A204.1 (cell line): Measurements from ENCODE around the gene ABHD4.
"Not testable (repeated sequence)": the region's sequence is repeated elsewhere in the genome, so short reads cannot be mapped to it uniquely, and the experiment has no call there.

Source experiments
- FAIRE-seq: peaks from 2 replicates; lab custom pipeline; 2012; peaks lifted over from hg19 to GRCh38; lab: Jason Lieb, UNC

ABHD4 gene

DNA sequence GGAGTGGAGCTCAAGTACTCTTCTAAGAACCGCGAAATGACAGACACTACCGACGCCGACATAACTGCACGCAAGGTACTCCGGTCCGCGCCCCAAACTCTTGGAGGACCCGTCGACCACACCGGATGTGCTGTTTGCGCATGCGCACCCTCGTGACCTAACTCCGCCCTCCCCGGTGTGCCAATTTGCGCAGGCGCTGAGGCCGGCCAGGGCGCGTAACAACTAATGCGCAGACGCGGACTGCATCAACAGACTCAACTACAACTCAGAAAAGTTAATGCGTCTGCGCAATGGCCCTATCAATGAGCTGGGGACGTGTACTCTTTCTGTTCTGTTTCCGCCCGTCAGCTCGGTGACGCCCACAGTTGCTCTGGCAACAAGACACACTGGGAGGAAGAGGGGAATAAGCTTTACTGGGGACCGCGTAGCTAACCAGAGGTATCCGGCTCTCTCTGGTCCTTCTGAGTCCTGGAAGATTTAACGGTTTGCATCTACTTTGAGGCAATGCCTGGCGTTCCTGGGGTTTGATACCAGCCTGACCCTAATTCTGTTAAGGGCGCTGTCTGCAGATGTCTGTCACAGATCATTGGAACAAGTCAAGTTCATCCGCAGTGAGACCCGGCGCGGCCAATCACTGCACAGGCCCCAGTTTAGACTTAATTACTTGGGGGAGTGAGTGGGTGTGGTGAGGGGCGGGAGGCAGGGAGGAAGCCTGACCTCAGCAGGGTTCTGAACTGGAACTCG lies 8.8 kb upstream of the ABHD4 start, which contains the start of gene DAD1:
Gene DAD1 (minus strand): TSS at position 129 of the 744 bp plus-strand sequence. CDS start 67 bp downstream, at position 62.
- FAIRE-seq: peak; percentile 98

DNA sequence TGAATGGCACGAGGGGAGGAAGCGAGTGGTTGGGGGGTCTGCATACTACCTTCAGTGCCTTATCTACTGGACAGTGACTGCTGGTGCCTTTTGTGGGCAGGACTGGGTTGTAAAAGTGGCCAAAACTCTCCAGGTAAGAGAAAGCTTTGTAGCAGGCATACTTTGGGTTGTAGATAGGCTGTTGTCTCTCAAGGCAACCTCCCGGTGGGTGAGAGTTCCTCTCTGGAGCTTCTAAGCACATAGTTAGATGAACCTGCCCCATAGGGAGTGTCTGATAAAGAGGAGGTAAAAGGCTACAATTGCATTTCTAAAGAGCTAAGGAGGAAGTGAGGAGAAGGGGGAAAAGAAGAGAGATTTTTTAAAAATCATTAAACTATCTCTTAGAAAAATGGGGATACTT lies 4.9 kb upstream of the ABHD4 start:
- no peak for FAIRE-seq

GRCh38 chr14:22593601-22594000 lies 4.5 kb upstream of the ABHD4 start:
- no peak for FAIRE-seq

GRCh38 chr14:22594156-22594716 lies 3.9 kb upstream of the ABHD4 start:
- no peak for FAIRE-seq

DNA sequence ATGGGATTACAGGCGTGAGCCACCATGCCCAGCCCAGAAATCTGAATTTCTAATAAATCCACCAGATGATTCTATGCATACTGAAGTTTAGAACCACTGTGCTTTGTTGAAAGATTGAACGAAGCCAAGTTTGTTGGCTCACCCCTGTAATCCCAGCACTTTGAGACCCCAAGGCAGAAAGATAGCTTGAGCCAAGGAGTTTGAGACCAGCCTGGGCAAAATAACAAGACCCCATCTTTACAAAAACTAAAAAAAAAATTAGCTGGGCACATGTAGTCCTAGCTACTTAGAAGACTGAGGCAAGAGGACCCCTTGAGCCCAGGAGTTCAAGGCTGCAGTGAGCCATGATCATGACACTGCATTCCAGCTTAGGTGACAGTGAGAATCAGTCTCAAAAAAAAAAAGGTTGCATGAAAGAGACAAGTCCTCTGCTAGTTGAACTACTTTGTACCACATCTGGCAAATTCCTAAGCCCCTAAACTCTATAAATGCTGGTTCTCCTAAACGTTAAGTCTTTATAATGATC lies 1.7 kb upstream of the ABHD4 start:
- no peak for FAIRE-seq

DNA sequence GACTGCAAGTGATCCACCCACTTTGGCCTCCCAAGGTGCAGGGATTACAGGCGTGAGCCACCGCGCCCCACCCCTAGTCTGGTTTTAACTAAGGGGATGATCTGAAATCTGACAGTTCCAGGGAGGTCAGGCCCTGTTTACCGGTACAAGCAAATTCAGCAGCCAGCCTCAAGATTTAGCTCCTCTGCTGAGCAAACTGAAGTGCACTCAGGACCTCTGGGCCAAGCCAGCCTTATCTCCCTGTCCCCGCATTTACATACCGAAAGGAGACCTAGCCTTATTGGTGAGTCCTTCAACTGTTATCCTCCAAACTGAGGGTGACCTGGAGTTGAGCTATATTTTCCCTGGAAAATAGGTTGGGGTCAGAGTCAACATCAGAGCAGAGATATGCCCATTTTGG lies 835 bp upstream of the ABHD4 start:
- FAIRE-seq: no peak

- no peak for FAIRE-seq
Measured at GRCh38 chr14:22597771-22598098, 365 bp upstream of the ABHD4 start.

DNA sequence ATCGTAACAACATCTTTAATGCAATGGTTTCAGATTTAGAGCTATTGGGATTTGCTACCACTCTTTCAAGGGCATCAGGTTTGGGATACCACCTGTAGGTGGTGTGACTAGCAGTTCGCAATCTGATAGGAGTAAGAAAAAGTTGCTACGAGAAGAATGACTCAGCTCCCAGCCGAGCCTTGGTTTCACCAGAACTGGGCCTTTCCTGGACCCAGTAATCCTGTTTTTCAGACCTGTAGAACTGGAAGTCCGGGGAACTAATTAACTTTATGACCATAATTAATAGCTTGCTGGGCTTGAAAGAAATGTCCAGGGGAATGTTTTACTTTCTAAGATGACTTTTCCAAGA lies 770 bp downstream of the ABHD4 start:
- no peak for FAIRE-seq

DNA sequence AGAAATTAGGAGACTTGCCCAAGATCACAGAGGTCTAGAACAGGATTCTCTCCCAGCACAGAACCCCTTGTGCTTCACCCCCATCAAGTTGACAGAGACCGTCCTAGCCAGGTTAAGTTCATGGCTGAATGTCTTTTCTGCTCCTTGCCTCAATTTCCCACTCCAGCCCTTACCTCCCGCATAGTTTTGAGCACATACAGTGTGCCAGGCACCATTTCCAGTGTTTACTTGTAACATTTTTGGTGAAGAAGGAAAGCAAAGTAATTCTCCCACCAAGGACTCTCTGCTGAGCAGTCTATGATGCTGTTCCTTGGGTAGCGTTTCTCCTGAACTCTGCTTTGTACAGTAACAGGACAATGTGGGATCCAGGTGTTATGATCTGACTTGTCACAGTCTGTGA lies 1.2 kb downstream of the ABHD4 start:
- FAIRE-seq: no peak

GRCh38 chr14:22600027-22600426 lies 1.9 kb downstream of the ABHD4 start:
- no peak for FAIRE-seq

DNA sequence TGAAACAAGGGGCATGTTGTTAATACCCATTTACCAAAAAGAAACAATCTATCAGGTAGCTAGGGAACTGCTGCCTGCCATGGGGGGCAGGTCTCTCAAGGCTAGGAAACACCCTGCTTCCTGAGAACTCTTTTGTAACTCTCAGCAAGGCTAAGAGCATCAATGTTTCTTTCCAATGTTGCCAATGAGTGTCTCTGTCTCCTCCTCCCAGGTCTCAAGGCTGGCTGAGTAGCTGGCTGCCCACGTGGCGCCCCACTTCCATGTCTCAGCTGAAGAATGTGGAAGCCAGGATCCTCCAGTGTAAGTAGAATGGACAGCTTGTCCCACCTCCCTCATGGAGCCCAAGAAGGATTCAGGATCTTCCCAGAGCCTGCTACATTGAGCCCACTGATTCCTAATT lies 3.4 kb downstream of the ABHD4 start:
- FAIRE-seq: no peak

DNA sequence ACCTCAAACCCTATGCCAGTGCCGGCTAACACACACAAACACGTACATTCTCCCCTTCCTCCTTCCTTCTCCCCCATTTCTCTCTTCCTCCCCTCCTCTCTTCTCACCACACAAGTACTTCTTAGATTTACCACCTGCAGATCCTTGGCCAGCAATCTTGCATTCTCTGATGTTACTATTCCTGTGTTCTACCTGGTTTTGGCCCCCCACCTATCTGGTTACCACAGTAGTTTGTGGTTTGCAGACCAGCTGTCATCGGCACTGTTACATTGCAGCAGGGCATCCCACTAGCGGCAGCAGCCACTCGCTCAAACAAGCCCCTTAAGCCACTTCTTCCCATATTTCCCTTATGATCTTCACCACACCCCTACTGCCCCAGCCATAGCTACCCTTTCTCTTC lies 3.9 kb downstream of the ABHD4 start:
- no peak for FAIRE-seq

- no peak for FAIRE-seq
Measured at GRCh38 chr14:22602862-22603261, 4.8 kb downstream of the ABHD4 start.

DNA sequence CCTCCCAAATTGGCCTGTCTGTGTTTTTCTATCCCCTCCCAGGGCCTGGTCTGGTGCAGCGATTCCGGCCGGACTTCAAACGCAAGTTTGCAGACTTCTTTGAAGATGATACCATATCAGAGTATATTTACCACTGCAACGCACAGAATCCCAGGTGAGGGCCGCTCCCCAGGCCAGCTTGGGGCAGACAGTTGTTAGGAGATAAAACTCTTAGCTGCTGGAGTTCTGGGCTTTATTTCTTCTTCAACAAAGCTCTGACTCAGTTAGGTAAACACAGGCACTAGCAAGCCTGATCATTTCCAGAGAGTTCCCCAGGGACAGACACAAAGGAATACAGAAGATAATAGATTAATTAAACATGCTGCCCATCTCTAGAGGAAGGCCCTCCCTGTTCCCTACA lies 8.3 kb downstream of the ABHD4 start:
- FAIRE-seq: no peak

GRCh38 chr14:22607291-22607690 lies 9.2 kb downstream of the ABHD4 start:
- no peak for FAIRE-seq

- no peak for FAIRE-seq
Measured at GRCh38 chr14:22610931-22611330, 12.8 kb downstream of the ABHD4 start.

DNA sequence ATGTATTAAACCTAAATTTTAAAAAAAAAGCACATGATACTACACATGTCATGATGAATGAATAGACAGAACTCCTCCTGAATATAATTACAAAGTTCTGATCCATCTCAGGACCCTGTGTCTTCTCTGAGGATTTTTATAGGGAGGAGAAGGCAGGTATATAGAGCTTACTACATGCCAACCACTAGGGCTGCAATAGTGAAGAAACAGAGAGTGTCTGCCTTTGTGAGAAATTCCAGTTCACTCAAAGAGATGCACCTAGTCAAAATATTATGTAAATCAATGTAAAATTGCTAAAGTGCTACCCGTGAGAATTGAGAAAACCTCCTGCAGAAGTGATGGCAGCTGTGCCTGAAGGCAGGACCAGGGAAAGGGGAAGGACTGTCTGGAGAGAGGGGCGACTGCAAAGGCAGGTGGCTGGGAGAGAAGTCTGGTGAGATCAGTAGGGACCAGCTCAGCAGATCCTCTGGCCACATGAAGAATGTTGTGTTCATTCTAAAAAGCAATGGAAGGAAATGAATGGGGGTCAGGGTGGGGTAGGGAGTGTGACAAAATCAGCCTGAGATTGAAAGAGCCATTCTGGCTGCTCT lies 15.1 kb downstream of the ABHD4 start:
- no peak for FAIRE-seq

DNA sequence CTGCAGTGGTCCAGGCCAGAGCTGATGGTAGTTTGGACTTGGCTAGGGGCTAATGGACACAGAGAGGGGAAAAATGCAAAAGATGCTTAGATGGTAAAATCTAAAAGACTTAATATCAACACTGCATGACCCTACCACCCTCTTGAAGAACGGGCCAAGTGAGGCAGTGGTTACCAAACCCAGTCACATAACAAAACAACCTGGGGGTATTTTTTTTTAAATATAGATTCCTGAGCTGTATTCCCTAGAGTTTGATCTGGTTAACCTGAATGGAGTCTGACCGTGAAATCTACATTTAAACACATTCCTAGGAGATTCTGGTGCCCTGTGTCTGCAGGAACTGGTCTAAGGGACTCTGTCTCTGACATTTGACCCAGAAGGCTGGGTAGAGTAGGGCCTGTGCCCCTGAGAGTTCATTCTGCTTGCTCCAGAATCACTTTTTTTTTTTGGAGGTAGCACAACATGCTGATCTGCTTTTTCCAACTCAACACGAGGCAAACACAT lies 15.7 kb downstream of the ABHD4 start:
- no peak for FAIRE-seq

DNA sequence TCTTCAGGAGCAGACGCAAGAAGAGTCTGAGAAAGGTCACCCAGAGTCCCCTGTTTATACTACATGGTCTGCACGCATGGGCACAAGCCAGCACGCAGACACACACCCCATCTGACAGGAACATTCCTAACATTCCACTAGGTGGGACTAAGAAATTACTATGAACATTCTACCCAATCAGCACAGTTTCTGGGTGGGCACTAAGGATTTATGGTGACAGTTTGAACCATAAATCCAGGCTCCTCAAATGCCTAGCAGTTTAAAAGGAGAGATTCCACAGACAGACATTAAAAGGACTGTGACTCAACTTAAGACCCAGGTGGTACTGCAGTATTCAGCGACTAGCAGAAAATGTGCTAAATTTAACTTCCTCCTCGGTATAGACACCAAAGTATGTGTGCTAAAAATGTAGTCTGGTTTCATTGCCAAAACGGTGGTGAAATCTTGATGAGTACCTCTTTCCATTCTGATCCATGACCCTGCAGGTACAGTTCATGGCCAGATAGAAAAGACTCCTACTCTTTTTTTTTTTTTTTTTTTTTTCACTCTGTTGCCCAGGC lies 16.2 kb downstream of the ABHD4 start:
- FAIRE-seq: no peak

GRCh38 chr14:22615765-22616164 lies 17.7 kb downstream of the ABHD4 start:
- not testable (repeated sequence) for FAIRE-seq

DNA sequence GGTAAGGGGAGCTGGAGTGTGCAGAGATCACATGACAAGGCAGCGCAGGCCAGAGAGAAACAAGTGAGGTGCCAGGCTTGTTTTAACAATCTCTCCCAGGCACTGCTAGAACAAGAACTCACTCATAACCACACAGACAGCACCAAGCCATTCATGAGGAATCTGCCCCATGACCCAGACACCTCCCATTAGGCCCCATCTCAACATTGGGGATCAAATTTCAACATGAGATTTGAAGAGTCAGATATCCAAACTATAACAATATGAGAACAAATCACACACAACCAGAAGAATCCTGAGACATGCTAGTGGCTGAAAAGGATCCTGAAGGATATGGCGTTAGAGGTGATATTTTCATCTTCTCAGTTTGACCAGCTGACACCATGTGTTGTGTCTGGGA lies 24.2 kb downstream of the ABHD4 start:
- FAIRE-seq: no peak

- no peak for FAIRE-seq
Measured at GRCh38 chr14:22623047-22623446, 24.9 kb downstream of the ABHD4 start.

GRCh38 chr14:22626590-22626989 lies 28.5 kb downstream of the ABHD4 start:
- no peak for FAIRE-seq
